K562 (cell line): ENCODE data around the gene ATCAY. TPM values are rescaled to one million over a fixed set of nuclear protein-coding genes. Genes with fewer than 3 reads are reported as not detected.

Experiments
- ATF3 ChIP-seq, 2 experiments: fragments of 450-650 bp in 1 of 2; sonication (generic) in 1 of 2; formaldehyde crosslinking in 1 of 2; IDR thresholded peaks in 1 of 2; conservative IDR thresholded peaks in 1 of 2; 2 replicates each; pipeline versions ENCODE4 v1.6.1 to v1.8.1; 2016 to 2023; ENCODE audit warnings: mild to moderate bottlenecking in 2 of 2, moderate library complexity in 2 of 2, inconsistent platforms in 1 of 2, missing genetic modification reagents in 1 of 2
- CC2D1A ChIP-seq: fragments of 450-650 bp; IDR thresholded peaks from 2 replicates; pipeline ENCODE4 v1.6.1; 2017; ENCODE audit warnings: mild to moderate bottlenecking
- CTCF ChIP-seq, 3 experiments: IDR thresholded peaks in 2 of 3; conservative IDR thresholded peaks in 1 of 3; 2 replicates each; pipeline ENCODE4 v1.5.1; 2011 to 2012; ENCODE audit warnings: low read length in 3 of 3, mild to moderate bottlenecking in 3 of 3, control low read depth in 2 of 3, improper control_type of control experiment in 1 of 3, inconsistent platforms in 1 of 3, low read depth in 1 of 3, mixed read lengths in 1 of 3, moderate library complexity in 1 of 3; ENCODE audit not compliant: insufficient read depth in 2 of 3
- DEAF1 ChIP-seq: fragments of 450-650 bp; formaldehyde crosslinking; IDR thresholded peaks from 2 replicates; pipeline ENCODE4 v1.4.0; 2020; ENCODE audit warnings: mild to moderate bottlenecking, moderate library complexity
- DLX4 ChIP-seq: fragments of 250-450 bp; sonication (Bioruptor Pico); IDR thresholded peaks from 2 replicates; pipeline ENCODE4 v1.6.1; 2021; ENCODE audit warnings: mild to moderate bottlenecking
- JUN ChIP-seq, 2 experiments: sonication (generic) in 1 of 2; formaldehyde crosslinking in 1 of 2; IDR thresholded peaks; 2 replicates each; pipeline versions ENCODE4 v1.6.1 to v1.8.0; 2012 to 2022; ENCODE audit warnings: borderline replicate concordance in 2 of 2, mild to moderate bottlenecking in 2 of 2, improper control_type of control experiment in 1 of 2, low read depth in 1 of 2, low read length in 1 of 2, missing genetic modification reagents in 1 of 2
- TEAD1 ChIP-seq, 2 experiments: fragments of 450-650 bp in 1 of 2; sonication (generic) in 1 of 2; formaldehyde crosslinking; IDR thresholded peaks; 2 replicates each; pipeline versions ENCODE4 v1.4.0 to v1.8.0; 2020 to 2022; ENCODE audit warnings: mild to moderate bottlenecking in 2 of 2, missing genetic modification reagents in 1 of 2
- ZNF384 ChIP-seq: IDR thresholded peaks from 2 replicates; pipeline ENCODE4 v1.6.1; 2012; ENCODE audit warnings: low read depth, low read length, improper control_type of control experiment
- polyA plus RNA-seq, 8 experiments: library from polyadenylated mRNA; depleted of rRNA in 4 of 8; stranded (reverse) in 5 of 8; unstranded in 3 of 8; fragments of >200 nt; fragmentation: Nextera tagmentation in 2 of 8; fragmentation: Illumina TruSeq in 1 of 8; extraction: Ambion mirVana in 2 of 8; extraction: Trizol in 1 of 8; gene quantifications; 2 replicates each; pipeline versions ENCODE4 v1.2.1 to v1.2.3, GENCODE V29; 2011 to 2014; ENCODE audit warnings: inconsistent platforms in 1 of 8, missing spikeins in 1 of 8
- total RNA-seq, 7 experiments: library from RNA; depleted of rRNA in 6 of 7; stranded (reverse); fragments of >200 nt in 6 of 7; fragmentation: Illumina TruSeq in 2 of 7; extraction: Trizol in 2 of 7; gene quantifications; 2 replicates each; pipeline versions ENCODE4 v1.2.1 to v1.2.3, GENCODE V29; 2011 to 2021; ENCODE audit warnings: low replicate concordance in 1 of 7

Gene ATCAY
- total and polyA plus RNA-seq, 9 of the 15 experiments (the other 6 are each of a cell fraction or from before 2014, with no cell fraction given) = not detected

- TF ChIP-seq DEAF1 (CRISPR knock-in tag) (peak; percentile 47), CTCF (IDR thresholded peaks at IDR 0.05 in 2 of 3, conservative IDR thresholded peaks at IDR 0.05 in 1 of 3; ENCODE audit: insufficient read depth in 2 of 3, low read depth in 1 of 3, low read length in 3 of 3) (peak; percentile 81 to 82 (median 82)), CC2D1A (0 out of 2 replicates have a peak, but pooled peaks have one; percentile 12), DLX4 (CRISPR knock-in tag) (no peak), JUN (IDR thresholded peaks at IDR 0.05; ENCODE audit: borderline replicate concordance, low read depth, low read length) (0 out of 2 replicates have a peak, but pooled peaks have one; percentile 43), JUN (CRISPR knock-in tag; IDR thresholded peaks at IDR 0.05; ENCODE audit: borderline replicate concordance) (no peak), TEAD1 (CRISPR knock-in tag; IDR thresholded peaks at IDR 0.05) (peak in 1 of 2 experiments; percentile 63; a peak in 1 of 4 replicates), ZNF384 (peak; percentile 33; the same call in 1 of the 2 replicates), ATF3 (IDR thresholded peaks at IDR 0.05) (peak; percentile 78), ATF3 (CRISPR knock-in tag; conservative IDR thresholded peaks at IDR 0.05) (no peak)
These were observed 27.8 kb upstream of the ATCAY start (continued) for GRCh38 chr19:3852614-3853254.
